Neural cell (in vitro differentiated cells): ENCODE data around the gene IGLON5. TPM values are rescaled to one million over a fixed set of nuclear protein-coding genes. Genes with fewer than 3 reads are reported as not detected.

Source experiments
- H2AFZ ChIP-seq: fragments of 200-600, 300-800 bp; sonication (generic), shearing (Covaris generic); 2 replicates; pipeline ENCODE4 v1.6.0; 2014; ENCODE audit warnings: low read depth, mild to moderate bottlenecking, antibody characterized with exemption, low read length, moderate library complexity
- H3F3A ChIP-seq: fragments of 200-600 bp; shearing (Covaris generic); 2 replicates; pipeline ENCODE4 v1.6.1; 2016; ENCODE audit warnings: mild to moderate bottlenecking, moderate library complexity, mixed read lengths, antibody characterized with exemption, low read length; ENCODE audit not compliant: insufficient read depth, poor library complexity, severe bottlenecking
- H3K27ac ChIP-seq: fragments of 200-600, 300-800 bp; sonication (generic), shearing (Covaris generic); 2 replicates; pipeline ENCODE4 v1.5.1; 2014; ENCODE audit warnings: mild to moderate bottlenecking, low read length, moderate library complexity
- H3K27me3 ChIP-seq: fragments of 300-800, 200-600 bp; sonication (generic), shearing (Covaris generic); 2 replicates; pipeline ENCODE4 v1.6.0; 2014; ENCODE audit warnings: mild to moderate bottlenecking, low read depth, low read length, moderate library complexity; ENCODE audit not compliant: insufficient read depth
- H3K36me3 ChIP-seq: fragments of 300-800, 200-600 bp; sonication (generic), shearing (Covaris generic); 2 replicates; pipeline ENCODE4 v1.5.1; 2014; ENCODE audit warnings: mild to moderate bottlenecking, antibody characterized with exemption, low read length, moderate library complexity; ENCODE audit not compliant: insufficient read depth
- H3K4me2 ChIP-seq: fragments of 300-800, 200-600 bp; sonication (generic), shearing (Covaris generic); 2 replicates; pipeline ENCODE4 v1.6.0; 2014; ENCODE audit warnings: mild to moderate bottlenecking, low read length
- H3K4me3 ChIP-seq: fragments of 300-800, 200-600 bp; sonication (generic), shearing (Covaris generic); 2 replicates; pipeline ENCODE4 v1.5.1; 2014; ENCODE audit warnings: mild to moderate bottlenecking, low read length, moderate library complexity
- H3K79me2 ChIP-seq: fragments of 200-600 bp; shearing (Covaris generic); replicated peaks from 2 replicates; pipeline ENCODE4 v1.6.0; 2014; ENCODE audit warnings: mild to moderate bottlenecking, low read length, moderate library complexity; ENCODE audit not compliant: insufficient read depth
- H3K9ac ChIP-seq: fragments of 300-800, 200-600 bp; sonication (generic), shearing (Covaris generic); 2 replicates; pipeline ENCODE4 v1.6.1; 2016; ENCODE audit warnings: mild to moderate bottlenecking, low read length, mixed read lengths
- H3K9me2 ChIP-seq: fragments of 200-600 bp; shearing (Covaris generic); 2 replicates; pipeline ENCODE4 v1.6.1; 2016; ENCODE audit warnings: mild to moderate bottlenecking, low read length, mixed read lengths; ENCODE audit not compliant: insufficient read depth
- H3K9me3 ChIP-seq: fragments of 200-600, 300-800 bp; sonication (generic), shearing (Covaris generic); 2 replicates; pipeline ENCODE4 v1.6.1; 2016; ENCODE audit warnings: mild to moderate bottlenecking, mixed run types, low read length, moderate library complexity, mixed read lengths
- H4K20me1 ChIP-seq: fragments of 200-600 bp; shearing (Covaris generic); 2 replicates; pipeline ENCODE4 v1.6.1; 2016; ENCODE audit warnings: mild to moderate bottlenecking, mixed run types; ENCODE audit not compliant: insufficient read depth
- CTCF ChIP-seq: fragments of 450-650 bp; IDR thresholded peaks from 2 replicates; pipeline ENCODE4 v1.5.1; 2014; ENCODE audit warnings: antibody characterized with exemption, mild to moderate bottlenecking, moderate library complexity; ENCODE audit not compliant: poor library complexity, severe bottlenecking
- EP300 ChIP-seq: fragments of 450-650 bp; conservative IDR thresholded peaks from 2 replicates; pipeline ENCODE4 v1.6.1; 2014; ENCODE audit warnings: antibody characterized with exemption, mild to moderate bottlenecking, moderate library complexity; ENCODE audit not compliant: poor library complexity, severe bottlenecking
- EZH2 ChIP-seq: fragments of 200-600, 300-800 bp; shearing (Covaris generic), sonication (generic); IDR thresholded peaks from 2 replicates; pipeline ENCODE4 v1.6.1; 2014; ENCODE audit warnings: antibody characterized with exemption, low read length, borderline replicate concordance, mild to moderate bottlenecking; ENCODE audit not compliant: insufficient read depth, poor library complexity, severe bottlenecking
- MXI1 ChIP-seq: fragments of 450-650 bp; conservative IDR thresholded peaks from 2 replicates; pipeline ENCODE4 v1.6.1; 2014; ENCODE audit warnings: antibody characterized with exemption, mild to moderate bottlenecking; ENCODE audit not compliant: poor library complexity, severe bottlenecking
- POLR2AphosphoS5 ChIP-seq: IDR thresholded peaks from 2 replicates; pipeline ENCODE4 v1.6.1; 2012
- RAD21 ChIP-seq: fragments of 450-650 bp; conservative IDR thresholded peaks from 2 replicates; pipeline ENCODE4 v1.6.1; 2014; ENCODE audit warnings: antibody characterized with exemption, mild to moderate bottlenecking, moderate library complexity
- REST ChIP-seq: IDR thresholded peaks from 2 replicates; pipeline ENCODE4 v1.6.1; 2012; ENCODE audit warnings: borderline replicate concordance
- SMC3 ChIP-seq: fragments of 450-650 bp; conservative IDR thresholded peaks from 2 replicates; pipeline ENCODE4 v1.6.1; 2014; ENCODE audit warnings: antibody characterized with exemption, mild to moderate bottlenecking, moderate library complexity; ENCODE audit not compliant: poor library complexity
- TAF1 ChIP-seq: IDR thresholded peaks from 2 replicates; pipeline ENCODE4 v1.6.1; 2012; ENCODE audit warnings: low read depth
- polyA plus RNA-seq: library from polyadenylated mRNA; depleted of rRNA; stranded (reverse); fragments of >200 nt; gene quantifications from 2 replicates; pipeline ENCODE4 v1.2.3, GENCODE V29; 2014

Gene IGLON5
- polyA plus RNA-seq, 1 donor from 2014 or later: 13.5 TPM

GRCh38 chr19:51331193-51331592 lies 19.7 kb downstream of the IGLON5 start:
- H3K9ac ChIP-seq: no peak overlapping the region
- no peak for TF ChIP-seq CTCF
- no peak for TF ChIP-seq REST
- no peak for TF ChIP-seq EZH2
- TF ChIP-seq MXI1: no peak
- TF ChIP-seq RAD21: no peak
- TF ChIP-seq POLR2AphosphoS5: no peak
- no peak for TF ChIP-seq SMC3
- H3K27me3 ChIP-seq: no peaks in the 10 kb centered on the region
- no peaks in the 10 kb centered on the region for H3K79me2 ChIP-seq
- H3F3A ChIP-seq: no peaks in the 10 kb centered on the region
- H3K27ac ChIP-seq: no peak overlapping the region
- H3K4me3 ChIP-seq: no peak overlapping the region
- H3K9me2 ChIP-seq: no peaks in the 10 kb centered on the region
- no peaks in the 10 kb centered on the region for H3K9me3 ChIP-seq
- H4K20me1 ChIP-seq: no peaks in the 10 kb centered on the region
- H2AFZ ChIP-seq: no peak overlapping the region
- peaks cover 3% of the 10 kb centered on the region for H3K36me3 ChIP-seq
- H3K4me2 ChIP-seq: no peak overlapping the region

GRCh38 chr19:51331716-51332115 lies 20.3 kb downstream of the IGLON5 start:
- TF ChIP-seq TAF1 (no peak), REST (no peak), POLR2AphosphoS5 (no peak), RAD21 (no peak), MXI1 (no peak), SMC3 (no peak), EZH2 (no peak), CTCF (no peak), EP300 (no peak)
- Histone ChIP-seq H3K27me3 (no peaks in the 10 kb centered on the region), H3K9me2 (no peaks in the 10 kb centered on the region), H3K9me3 (no peaks in the 10 kb centered on the region), H3K4me2 (no peak overlapping the region), H2AFZ (no peak overlapping the region), H3K27ac (no peak overlapping the region), H3F3A (no peaks in the 10 kb centered on the region), H3K4me3 (no peak overlapping the region), H3K36me3 (peaks cover 3% of the 10 kb centered on the region), H3K9ac (no peak overlapping the region), H3K79me2 (no peaks in the 10 kb centered on the region), H4K20me1 (no peaks in the 10 kb centered on the region)
